Gastroesophageal sphincter (tissue), 4 donors: ENCODE results near the gene C20orf202. TPM values are rescaled to one million over a fixed set of nuclear protein-coding genes. Genes with fewer than 3 reads are reported as not detected.

ENCODE experiments used
- ATAC-seq: fragments of 150-250 bp; one replicate; pipeline ENCODE4 v1.9.1; 2016; ENCODE audit warnings: mild to moderate bottlenecking, moderate library complexity
- H3K27ac ChIP-seq, 4 donors: fragments of 200-600 bp; sonication (generic) in 3 of 4; 1 replicate in 3 of 4; 2 replicates in 1 of 4; pipeline ENCODE4 v1.5.1; 2016 to 2019
- H3K27me3 ChIP-seq: fragments of 200-600 bp; sonication (generic); one replicate; pipeline ENCODE4 v1.5.1; 2019
- H3K36me3 ChIP-seq, 2 donors: fragments of 200-600 bp; sonication (generic); one replicate each; pipeline ENCODE4 v1.5.1; 2019; ENCODE audit warnings: control low read depth in 1 of 2
- H3K4me1 ChIP-seq, 3 donors: fragments of 200-600 bp; sonication (generic); 1 replicate in 2 of 3; 2 replicates in 1 of 3; pipeline ENCODE4 v1.5.1; 2016 to 2019; ENCODE audit warnings: control low read depth in 2 of 3
- H3K4me3 ChIP-seq, 2 donors: fragments of 200-600 bp; sonication (generic); one replicate each; pipeline ENCODE4 v1.5.1; 2019; ENCODE audit warnings: mild to moderate bottlenecking in 1 of 2, moderate library complexity in 1 of 2
- H3K9me3 ChIP-seq, 3 donors: fragments of 200-600 bp; sonication (generic); one replicate each; pipeline ENCODE4 v1.5.1; 2017 to 2019; ENCODE audit warnings: control low read depth in 2 of 3
- CTCF ChIP-seq, 4 experiments: fragments of 200-600 bp in 2 of 4; fragments of 450-650 bp in 2 of 4; sonication (generic) in 1 of 4; IDR thresholded peaks; one replicate each; pipeline ENCODE4 v1.5.1; 2017 to 2019; ENCODE audit warnings: antibody characterized with exemption in 4 of 4, mild to moderate bottlenecking in 2 of 4, moderate library complexity in 2 of 4
- EP300 ChIP-seq: sonication (generic); formaldehyde crosslinking; IDR thresholded peaks from one replicate; pipeline ENCODE4 v1.6.1; 2017; ENCODE audit warnings: antibody characterized with exemption, mild to moderate bottlenecking
- POLR2A ChIP-seq, 2 donors: fragments of 450-650 bp; IDR thresholded peaks; one replicate each; pipeline ENCODE4 v1.6.1; 2017; ENCODE audit warnings: antibody characterized with exemption in 2 of 2, mild to moderate bottlenecking in 2 of 2, moderate library complexity in 1 of 2
- POLR2AphosphoS5 ChIP-seq: sonication (generic); formaldehyde crosslinking; IDR thresholded peaks from one replicate; pipeline ENCODE4 v1.6.1; 2017; ENCODE audit warnings: antibody characterized with exemption
- WGBS, 2 donors: methylation state at CpG; one replicate each; pipeline ENCODE4 v1.1.5; 2018; ENCODE audit warnings: low coverage in 1 of 2; 5-methylcytosine and 5-hydroxymethylcytosine counted together
- total RNA-seq, 4 donors: library from RNA; depleted of rRNA; stranded (reverse); fragments of >200 nt; gene quantifications; one replicate each; pipeline ENCODE4 v1.1.0, GENCODE V29; 2016

The C20orf202 gene
- total RNA-seq, 4 donors from 2014 or later: 0.27 to 1.3 (median 0.62) TPM; not detected in 1

- TF ChIP-seq POLR2A (IDR thresholded peaks at IDR 0.05) (no peak), POLR2AphosphoS5 (no peak), CTCF (IDR thresholded peaks at IDR 0.05) (no peak), EP300 (no peak)
- Histone ChIP-seq H3K36me3 (no peaks in the 10 kb centered on the region), H3K4me1 (peaks cover 0 to 7% (median 0%) of the 10 kb centered on the region in 3 donors), H3K27ac (no peak overlapping the region), H3K9me3 (no peaks in the 10 kb centered on the region), H3K27me3 (peaks cover 25% of the 10 kb centered on the region), H3K4me3 (no peak overlapping the region)
- 52 to 67% methylated on average over 2 to 4 of the region's 5 CpGs for WGBS, 2 donors
- no peak for ATAC-seq
These were observed 6.5 kb downstream of the C20orf202 start for GRCh38 chr20:1209447-1210387.

- WGBS, 2 donors: 100% methylated on average over 1 of the region's 1 CpG
- TF ChIP-seq EP300: no peak
- no peak for TF ChIP-seq POLR2A (IDR thresholded peaks at IDR 0.05)
- no peak for TF ChIP-seq CTCF (IDR thresholded peaks at IDR 0.05)
- TF ChIP-seq POLR2AphosphoS5: no peak
- Histone ChIP-seq H3K36me3 (no peaks in the 10 kb centered on the region), H3K27me3 (peaks cover 32% of the 10 kb centered on the region), H3K9me3 (no peaks in the 10 kb centered on the region), H3K4me1 (peaks cover 0 to 7% (median 0%) of the 10 kb centered on the region in 3 donors), H3K4me3 (no peak overlapping the region), H3K27ac (no peak overlapping the region)
- no peak for ATAC-seq
These were observed 7.2 kb downstream of the C20orf202 start for GRCh38 chr20:1210501-1210900.

DNA sequence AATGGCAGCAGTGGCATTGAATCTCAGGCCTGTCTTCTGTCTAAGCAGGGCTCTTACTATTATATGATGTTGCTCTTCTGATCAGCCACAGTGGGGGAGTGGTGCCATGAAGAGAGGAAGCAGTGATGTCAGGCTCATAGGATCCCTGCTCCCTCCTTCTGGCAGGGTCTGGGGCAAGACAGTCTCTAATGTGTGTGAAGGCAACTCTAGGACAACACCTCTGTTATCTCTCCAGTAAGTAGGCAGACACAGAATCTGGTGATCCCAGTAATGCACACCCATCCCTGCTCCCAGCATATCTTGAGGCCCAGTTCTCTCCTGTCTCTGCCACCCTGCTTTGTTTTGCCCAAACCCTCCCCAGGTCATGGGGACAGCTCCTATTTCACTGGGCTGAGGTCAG lies 8.8 kb downstream of the C20orf202 start:
- Histone ChIP-seq H3K36me3 (no peaks in the 10 kb centered on the region), H3K27ac (no peak overlapping the region), H3K9me3 (no peaks in the 10 kb centered on the region), H3K27me3 (peaks cover 45% of the 10 kb centered on the region), H3K4me3 (no peak overlapping the region), H3K4me1 (peaks cover 0 to 7% (median 0%) of the 10 kb centered on the region in 3 donors)
- TF ChIP-seq POLR2A (IDR thresholded peaks at IDR 0.05) (no peak), POLR2AphosphoS5 (no peak), CTCF (IDR thresholded peaks at IDR 0.05) (no peak), EP300 (no peak)
- ATAC-seq: no peak

- Histone ChIP-seq H3K4me3 (no peak overlapping the region), H3K36me3 (no peaks in the 10 kb centered on the region), H3K27me3 (peaks cover 51% of the 10 kb centered on the region), H3K9me3 (no peaks in the 10 kb centered on the region), H3K4me1 (peaks cover 0 to 7% (median 0%) of the 10 kb centered on the region in 3 donors), H3K27ac (no peak overlapping the region)
- WGBS, 2 donors: 13 to 14% methylated on average over 13 to 18 of the region's 21 CpGs
- TF ChIP-seq CTCF (IDR thresholded peaks at IDR 0.05): peak; percentile 53 to 85 (median 68)
- TF ChIP-seq EP300: no peak
- no peak for TF ChIP-seq POLR2A (IDR thresholded peaks at IDR 0.05)
- peak; percentile 85 for ATAC-seq
These were observed 9.5 kb downstream of the C20orf202 start for GRCh38 chr20:1212607-1213396.
